AG09309 (cell line): Measurements from ENCODE around the gene C4orf33.

Experiments
- DNase-seq: peaks from one replicate; pipeline ENCODE4 v3.0.0-alpha.2; 2010; ENCODE audit warnings: low read depth
- H3K4me3 ChIP-seq: 2 replicates; pipeline ENCODE4 v1.5.1; 2011; ENCODE audit warnings: mild to moderate bottlenecking, low read depth, low read length, moderate library complexity; ENCODE audit not compliant: control insufficient read depth
- TF ChIP-seq, protein P1 (sequence below): IDR thresholded peaks from 2 replicates; pipeline ENCODE4 v1.5.1; 2011; ENCODE audit warnings: mild to moderate bottlenecking, low read depth, low read length, inconsistent platforms; ENCODE audit not compliant: insufficient read depth, control insufficient read depth; ENCODE audit errors: missing control alignments

The C4orf33 gene

GRCh38 chr4:129152350-129152749 is 56.4 kb downstream of the C4orf33 start:
- no peak for DNase-seq
- TF ChIP-seq, protein P1, sequence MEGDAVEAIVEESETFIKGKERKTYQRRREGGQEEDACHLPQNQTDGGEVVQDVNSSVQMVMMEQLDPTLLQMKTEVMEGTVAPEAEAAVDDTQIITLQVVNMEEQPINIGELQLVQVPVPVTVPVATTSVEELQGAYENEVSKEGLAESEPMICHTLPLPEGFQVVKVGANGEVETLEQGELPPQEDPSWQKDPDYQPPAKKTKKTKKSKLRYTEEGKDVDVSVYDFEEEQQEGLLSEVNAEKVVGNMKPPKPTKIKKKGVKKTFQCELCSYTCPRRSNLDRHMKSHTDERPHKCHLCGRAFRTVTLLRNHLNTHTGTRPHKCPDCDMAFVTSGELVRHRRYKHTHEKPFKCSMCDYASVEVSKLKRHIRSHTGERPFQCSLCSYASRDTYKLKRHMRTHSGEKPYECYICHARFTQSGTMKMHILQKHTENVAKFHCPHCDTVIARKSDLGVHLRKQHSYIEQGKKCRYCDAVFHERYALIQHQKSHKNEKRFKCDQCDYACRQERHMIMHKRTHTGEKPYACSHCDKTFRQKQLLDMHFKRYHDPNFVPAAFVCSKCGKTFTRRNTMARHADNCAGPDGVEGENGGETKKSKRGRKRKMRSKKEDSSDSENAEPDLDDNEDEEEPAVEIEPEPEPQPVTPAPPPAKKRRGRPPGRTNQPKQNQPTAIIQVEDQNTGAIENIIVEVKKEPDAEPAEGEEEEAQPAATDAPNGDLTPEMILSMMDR: no peak
- no peak overlapping the region for H3K4me3 ChIP-seq

GRCh38 chr4:129153700-129154099 is 57.7 kb downstream of the C4orf33 start:
- TF ChIP-seq, protein P1: no peak
- no peak overlapping the region for H3K4me3 ChIP-seq
- DNase-seq: no peak

- H3K4me3 ChIP-seq: no peak overlapping the region
- TF ChIP-seq, protein P1: no peak
Observed at GRCh38 chr4:129162450-129162849, 66.5 kb downstream of the C4orf33 start.

GRCh38 chr4:129163427-129163826 is 67.5 kb downstream of the C4orf33 start:
- no peak overlapping the region for H3K4me3 ChIP-seq
- DNase-seq: no peak
- TF ChIP-seq, protein P1: no peak

More at GRCh38 chr4:129162450-129162849, 66.5 kb downstream of the C4orf33 start:
- no peak for DNase-seq

DNA sequence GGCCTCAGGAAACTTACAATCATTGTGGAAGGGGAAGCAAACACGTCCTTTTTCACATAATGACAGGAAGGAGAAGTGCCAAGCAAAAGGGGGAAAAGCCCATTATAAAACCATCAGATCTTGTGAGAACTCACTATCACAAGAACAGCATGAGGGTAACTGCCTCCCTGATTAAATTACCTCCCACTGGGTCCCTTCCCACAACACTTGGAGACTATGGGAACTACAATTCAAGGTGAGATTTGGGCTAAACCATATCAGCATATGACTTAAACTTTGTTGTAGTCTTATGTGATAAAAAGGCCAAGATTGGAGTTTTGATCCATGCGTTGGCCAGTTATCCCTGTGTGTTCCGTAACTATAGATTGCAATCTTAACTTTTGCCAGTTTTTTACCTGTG is 68.3 kb downstream of the C4orf33 start:
- TF ChIP-seq, protein P1: no peak
- no peak for DNase-seq
- H3K4me3 ChIP-seq: no peak overlapping the region
